T-helper 1 cell treated with Interleukin-12 subunit alpha and Interleukin-12 subunit beta and Interleukin-4 antibody, amounts not matched to agents 30 ng/mL and 1 ng/mL, for 36 hours (primary cell): ENCODE measurements around the gene IL32. TPM values are rescaled to one million over a fixed set of nuclear protein-coding genes. Genes with fewer than 3 reads are reported as not detected.

Experiments
- intact Hi-C: fragments of 100-400 bp; cut with micrococcal nuclease; formaldehyde crosslinking; loops from one replicate; pipeline ENCODE4 v1.15.1; 2024
- total RNA-seq: library from RNA; stranded (reverse); gene quantifications from 2 replicates; pipeline ENCODE4 v1.2.3, GENCODE V29; 2022

Gene IL32
- total RNA-seq, 1 donor from 2014 or later, result 4,509 TPM

GRCh38 chr16:3050487-3050886, 15.0 kb upstream of the IL32 start:
- intact Hi-C loops, result loop anchor here (10.0 kb wide), 1 partner anchor 404 kb away; no protein-coding TSS in a partner anchor

- intact Hi-C loops, result loop anchor here (10.0 kb wide), 1 partner anchor 404 kb away; no protein-coding TSS in a partner anchor
Measured at GRCh38 chr16:3051009-3051408, 14.4 kb upstream of the IL32 start.

GRCh38 chr16:3051494-3051893, 13.9 kb upstream of the IL32 start:
- intact Hi-C loops, result loop anchor here (10.0 kb wide), 1 partner anchor 403 kb away; no protein-coding TSS in a partner anchor

GRCh38 chr16:3052571-3053329, 12.7 kb upstream of the IL32 start:
- intact Hi-C loops, result loop anchor here (10.0 kb wide), 1 partner anchor 402 kb away; no protein-coding TSS in a partner anchor

GRCh38 chr16:3053330-3053710, 12.1 kb upstream of the IL32 start:
- intact Hi-C loops, result loop anchor here (10.0 kb wide), 1 partner anchor 401 kb away; no protein-coding TSS in a partner anchor

GRCh38 chr16:3054965-3055733, 10.3 kb upstream of the IL32 start:
- intact Hi-C loops, result loop anchor here (1.0 to 10.0 kb wide), 4 partner anchors 9 to 1252 kb away; partner anchors contain the start of genes HCFC1R1, MMP25, THOC6 and TNFRSF12A

GRCh38 chr16:3055734-3056115, 9.7 kb upstream of the IL32 start:
- intact Hi-C loops, result loop anchor here (1.0 to 10.0 kb wide), 4 partner anchors 9 to 1252 kb away; partner anchors contain the start of genes HCFC1R1, MMP25, THOC6 and TNFRSF12A

GRCh38 chr16:3056336-3057180, 8.9 kb upstream of the IL32 start:
- intact Hi-C loops, result loop anchor here (5.0 to 10.0 kb wide), 3 partner anchors 34 to 1251 kb away; partner anchors contain the start of genes HCFC1R1, THOC6 and TNFRSF12A

- intact Hi-C loops, result loop anchor here (2.0 to 10.0 kb wide), 5 partner anchors 17 to 1250 kb away; partner anchors contain the start of genes HCFC1R1, THOC6 and TNFRSF12A
Measured at GRCh38 chr16:3057181-3058138, 8.0 kb upstream of the IL32 start.

GRCh38 chr16:3058139-3059030, 7.1 kb upstream of the IL32 start:
- intact Hi-C loops, result loop anchor here (1.0 to 10.0 kb wide), 9 partner anchors 16 to 1249 kb away; partner anchors contain the start of genes HCFC1R1, THOC6 and TNFRSF12A

GRCh38 chr16:3059041-3059722, 6.3 kb upstream of the IL32 start:
- intact Hi-C loops, result loop anchor here (1.0 to 10.0 kb wide), 9 partner anchors 16 to 1248 kb away; partner anchors contain the start of genes HCFC1R1, THOC6 and TNFRSF12A

GRCh38 chr16:3059723-3060242, 5.7 kb upstream of the IL32 start:
- intact Hi-C loops, result loop anchor here (1.0 to 10.0 kb wide), 9 partner anchors 15 to 1248 kb away; partner anchors contain the start of genes HCFC1R1, THOC6 and TNFRSF12A

GRCh38 chr16:3060339-3061127, 4.9 kb upstream of the IL32 start:
- intact Hi-C loops, result no loop called here

GRCh38 chr16:3062553-3062952, 2.9 kb upstream of the IL32 start:
- intact Hi-C loops, result no loop called here

GRCh38 chr16:3063625-3064386, 1.6 kb upstream of the IL32 start:
- intact Hi-C loops, result no loop called here
